BJ (cell line): ENCODE measurements around the gene MFAP4. TPM values are rescaled to one million over a fixed set of nuclear protein-coding genes. Genes with fewer than 3 reads are reported as not detected.

Experiments used
- CTCF ChIA-PET: fragments of 350-600 bp; formaldehyde crosslinking; extraction: SDS; loops from one replicate; lab custom pipeline; 2021; ENCODE audit warnings: antibody characterized with exemption, inconsistent platforms; lab: Yijun Ruan, JAX
- POLR2A ChIA-PET: fragments of 300-600 bp; sonication (Branson Sonifier 250); formaldehyde crosslinking; extraction: SDS; loops from one replicate; lab custom pipeline; 2021; ENCODE audit warnings: antibody characterized with exemption; lab: Charles Lee
- DNase-seq: peaks from one replicate; pipeline ENCODE4 v3.0.0-alpha.2; 2011; ENCODE audit warnings: low read depth
- H3K27me3 ChIP-seq: 2 replicates; pipeline ENCODE4 v1.6.0; 2011; ENCODE audit warnings: low read length; ENCODE audit not compliant: control insufficient read depth, insufficient read depth
- H3K36me3 ChIP-seq: 2 replicates; pipeline ENCODE4 v1.5.1; 2011; ENCODE audit warnings: low read length; ENCODE audit not compliant: control insufficient read depth, insufficient read depth
- H3K4me3 ChIP-seq: 2 replicates; pipeline ENCODE4 v1.5.1; 2011; ENCODE audit warnings: low read depth, mild to moderate bottlenecking, control low read depth, low read length
- polyA plus RNA-seq: library from polyadenylated mRNA; depleted of rRNA; stranded (reverse); fragments of >200 nt; gene quantifications from 2 replicates; pipeline ENCODE4 v1.2.3, GENCODE V29; 2011
- TF ChIP-seq, protein P1 (sequence below): IDR thresholded peaks from 2 replicates; pipeline ENCODE4 v1.5.1; 2011; ENCODE audit warnings: low read depth, mild to moderate bottlenecking, control low read depth, inconsistent platforms, low read length, moderate library complexity; ENCODE audit not compliant: insufficient read depth

MFAP4 gene
- polyA plus RNA-seq, 1 experiment = 86.8 TPM

DNA sequence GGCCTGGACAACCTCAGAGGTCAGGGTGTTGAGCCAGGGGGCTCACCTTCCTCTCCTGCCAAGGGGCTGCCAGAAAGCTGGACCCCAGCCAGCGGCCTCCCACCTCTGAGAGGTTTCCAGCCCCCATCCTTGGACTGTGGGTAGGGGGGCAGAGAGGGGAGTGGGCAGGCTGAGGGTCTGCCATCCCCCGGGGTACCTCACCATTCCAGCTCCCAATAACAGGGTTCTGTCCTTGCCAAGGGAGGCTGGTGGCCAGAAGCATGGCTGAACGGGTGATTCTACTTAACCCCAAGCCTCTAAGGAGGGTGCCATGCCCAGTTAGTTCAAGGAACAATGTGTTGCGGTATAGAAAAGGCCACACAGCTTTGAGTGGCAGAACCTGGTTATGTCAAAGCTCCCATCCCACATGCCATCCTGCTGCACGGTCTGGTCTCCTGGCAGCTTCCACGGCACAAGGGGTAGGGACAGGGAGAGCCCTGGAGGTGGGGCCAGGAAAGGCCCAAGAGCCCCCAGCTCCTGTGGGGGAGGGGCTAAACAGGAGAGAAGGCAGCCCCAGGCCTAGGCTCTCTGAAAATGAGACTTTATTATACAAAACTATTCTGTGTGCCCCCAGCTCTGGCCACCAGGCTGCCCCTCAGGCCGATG is 44.3 kb downstream of the MFAP4 start:
- H3K4me3 ChIP-seq = no peak overlapping the region
- H3K27me3 ChIP-seq = no peaks in the 10 kb centered on the region
- ChIA-PET CTCF (interaction anchor here (0.6 to 1.2 kb wide), 4 partner anchors 11 to 488 kb away, joined by 3 to 5 read pairs (median 3); no protein-coding TSS in a partner anchor), POLR2A (no interaction called here)
- DNase-seq = no peak
- TF ChIP-seq, protein P1, sequence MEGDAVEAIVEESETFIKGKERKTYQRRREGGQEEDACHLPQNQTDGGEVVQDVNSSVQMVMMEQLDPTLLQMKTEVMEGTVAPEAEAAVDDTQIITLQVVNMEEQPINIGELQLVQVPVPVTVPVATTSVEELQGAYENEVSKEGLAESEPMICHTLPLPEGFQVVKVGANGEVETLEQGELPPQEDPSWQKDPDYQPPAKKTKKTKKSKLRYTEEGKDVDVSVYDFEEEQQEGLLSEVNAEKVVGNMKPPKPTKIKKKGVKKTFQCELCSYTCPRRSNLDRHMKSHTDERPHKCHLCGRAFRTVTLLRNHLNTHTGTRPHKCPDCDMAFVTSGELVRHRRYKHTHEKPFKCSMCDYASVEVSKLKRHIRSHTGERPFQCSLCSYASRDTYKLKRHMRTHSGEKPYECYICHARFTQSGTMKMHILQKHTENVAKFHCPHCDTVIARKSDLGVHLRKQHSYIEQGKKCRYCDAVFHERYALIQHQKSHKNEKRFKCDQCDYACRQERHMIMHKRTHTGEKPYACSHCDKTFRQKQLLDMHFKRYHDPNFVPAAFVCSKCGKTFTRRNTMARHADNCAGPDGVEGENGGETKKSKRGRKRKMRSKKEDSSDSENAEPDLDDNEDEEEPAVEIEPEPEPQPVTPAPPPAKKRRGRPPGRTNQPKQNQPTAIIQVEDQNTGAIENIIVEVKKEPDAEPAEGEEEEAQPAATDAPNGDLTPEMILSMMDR = no peak
- H3K36me3 ChIP-seq = peaks cover 2% of the 10 kb centered on the region; the same call in 1 of the 2 replicates

DNA sequence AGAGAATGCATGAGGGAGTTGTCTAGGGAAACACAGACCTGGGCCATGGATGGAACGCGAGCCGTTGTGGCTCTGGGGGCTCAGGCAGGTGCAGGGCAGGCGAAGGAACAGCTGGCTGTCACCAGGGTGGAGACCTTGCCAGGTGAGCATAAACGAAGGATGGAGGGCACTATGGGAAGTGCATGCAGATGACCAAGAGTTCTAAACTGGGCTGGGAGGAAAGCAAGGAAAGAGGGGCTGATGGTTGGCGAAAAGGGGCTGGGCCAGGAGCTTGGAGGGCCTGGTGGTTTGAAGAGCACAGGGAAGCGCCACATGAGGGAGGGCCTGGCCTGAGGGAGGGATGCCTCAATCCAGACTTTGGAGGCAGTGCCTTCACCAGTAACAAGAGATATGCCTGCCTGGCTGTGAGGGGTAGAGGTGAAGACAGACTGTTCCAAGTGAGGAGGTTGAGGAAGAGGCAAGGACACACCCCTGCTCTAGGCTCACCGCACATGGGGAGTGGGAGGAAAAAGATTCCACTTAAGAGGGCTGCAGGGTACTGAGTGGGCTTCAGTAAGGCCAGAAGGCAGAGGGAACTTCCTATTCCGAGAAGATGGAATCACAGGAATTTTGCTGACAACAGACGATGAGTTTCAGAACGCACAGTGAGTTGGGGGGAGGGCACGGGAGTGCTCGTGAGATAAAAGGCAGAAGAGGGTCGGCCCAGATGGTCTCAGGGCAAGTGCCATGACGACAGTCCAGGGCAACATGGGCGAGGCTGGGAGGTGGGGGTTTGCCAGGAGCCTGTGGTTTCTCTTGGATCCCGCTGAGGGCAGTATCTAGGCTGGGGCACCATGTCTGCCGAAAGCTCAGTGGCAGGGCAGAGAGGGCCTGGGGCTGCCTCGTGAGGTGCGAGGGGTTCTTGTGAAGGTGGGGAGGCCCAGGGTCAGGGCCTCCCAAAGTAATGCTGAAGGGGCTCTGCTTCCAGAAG is 45.1 kb downstream of the MFAP4 start:
- no peak for DNase-seq
- H3K27me3 ChIP-seq = no peaks in the 10 kb centered on the region

DNA sequence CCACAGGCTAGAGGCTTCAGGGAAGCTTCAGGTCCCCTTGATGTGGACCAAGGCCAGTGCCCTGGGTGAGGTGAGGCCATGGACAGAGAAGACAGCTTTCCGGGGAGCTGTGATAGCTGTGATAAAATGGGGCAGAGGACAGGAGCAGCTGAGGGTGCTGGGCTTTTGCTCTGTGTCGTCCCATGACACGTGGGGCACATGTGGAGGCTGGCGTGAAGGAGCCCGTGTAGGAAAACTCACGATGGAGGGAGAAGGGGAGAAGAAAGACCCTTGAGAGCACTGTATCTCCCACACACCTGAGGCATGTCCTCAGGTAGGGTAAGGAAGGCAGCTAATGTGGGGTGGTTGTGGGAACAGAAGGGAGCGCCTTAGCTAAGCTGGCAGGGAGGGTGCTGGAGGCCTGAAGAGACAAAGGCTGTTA is 45.8 kb downstream of the MFAP4 start:
- ChIA-PET CTCF (interaction anchor here (0.7 to 1.3 kb wide), 5 partner anchors 8 to 403 kb away, joined by 3 read pairs; no protein-coding TSS in a partner anchor), POLR2A (no interaction called here)
- TF ChIP-seq, protein P1 = no peak
- no peaks in the 10 kb centered on the region for H3K27me3 ChIP-seq
- no peak overlapping the region for H3K4me3 ChIP-seq
- no peak for DNase-seq
- peaks cover 3% of the 10 kb centered on the region; the same call in 1 of the 2 replicates for H3K36me3 ChIP-seq

More for the DNA sequence above, 45.1 kb downstream of the MFAP4 start:
- H3K36me3 ChIP-seq = peaks cover 2% of the 10 kb centered on the region; the same call in 1 of the 2 replicates
- TF ChIP-seq, protein P1 = 0 out of 2 replicates have a peak, but pooled peaks have one; percentile 12
- POLR2A ChIA-PET = no interaction called here
- CTCF ChIA-PET = interaction anchor here (0.6 to 1.3 kb wide), 6 partner anchors 9 to 487 kb away, joined by 3 to 5 read pairs (median 3); no protein-coding TSS in a partner anchor
- no peak overlapping the region for H3K4me3 ChIP-seq

DNA sequence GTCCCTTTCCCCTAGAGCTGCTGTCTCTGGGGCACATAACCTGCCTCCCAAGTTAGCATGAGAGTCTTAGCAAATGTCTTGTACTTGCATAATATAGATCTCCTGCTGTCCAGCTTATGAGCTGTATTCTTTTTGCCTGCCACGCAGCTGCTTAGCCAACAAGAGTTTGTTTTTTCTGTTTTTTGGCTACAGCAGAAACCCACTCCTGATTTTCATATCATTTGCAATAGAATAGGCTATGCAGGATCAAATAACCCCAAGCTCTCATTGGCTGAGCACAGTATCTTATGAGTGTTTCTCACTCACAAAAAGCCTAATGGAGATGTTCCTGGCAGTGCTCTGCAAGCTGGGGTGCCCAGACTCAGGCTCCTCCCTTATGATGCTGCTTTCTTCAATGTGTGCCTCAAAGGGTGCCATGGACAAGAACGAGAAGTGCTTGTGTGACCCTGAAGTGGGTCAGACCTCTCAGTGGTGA is 47.6 kb downstream of the MFAP4 start:
- no peaks in the 10 kb centered on the region for H3K27me3 ChIP-seq
- peaks cover 3% of the 10 kb centered on the region for H3K36me3 ChIP-seq
- ChIA-PET CTCF (interaction anchor here (0.9 to 1.8 kb wide), 4 partner anchors 10 to 424 kb away, joined by 3 to 9 read pairs (median 3); no protein-coding TSS in a partner anchor), POLR2A (no interaction called here)
- H3K4me3 ChIP-seq = no peak overlapping the region
- TF ChIP-seq, protein P1 = no peak
- DNase-seq = no peak
